ENCODE measurements around the gene C1orf232.

The C1orf232 gene

DNA sequence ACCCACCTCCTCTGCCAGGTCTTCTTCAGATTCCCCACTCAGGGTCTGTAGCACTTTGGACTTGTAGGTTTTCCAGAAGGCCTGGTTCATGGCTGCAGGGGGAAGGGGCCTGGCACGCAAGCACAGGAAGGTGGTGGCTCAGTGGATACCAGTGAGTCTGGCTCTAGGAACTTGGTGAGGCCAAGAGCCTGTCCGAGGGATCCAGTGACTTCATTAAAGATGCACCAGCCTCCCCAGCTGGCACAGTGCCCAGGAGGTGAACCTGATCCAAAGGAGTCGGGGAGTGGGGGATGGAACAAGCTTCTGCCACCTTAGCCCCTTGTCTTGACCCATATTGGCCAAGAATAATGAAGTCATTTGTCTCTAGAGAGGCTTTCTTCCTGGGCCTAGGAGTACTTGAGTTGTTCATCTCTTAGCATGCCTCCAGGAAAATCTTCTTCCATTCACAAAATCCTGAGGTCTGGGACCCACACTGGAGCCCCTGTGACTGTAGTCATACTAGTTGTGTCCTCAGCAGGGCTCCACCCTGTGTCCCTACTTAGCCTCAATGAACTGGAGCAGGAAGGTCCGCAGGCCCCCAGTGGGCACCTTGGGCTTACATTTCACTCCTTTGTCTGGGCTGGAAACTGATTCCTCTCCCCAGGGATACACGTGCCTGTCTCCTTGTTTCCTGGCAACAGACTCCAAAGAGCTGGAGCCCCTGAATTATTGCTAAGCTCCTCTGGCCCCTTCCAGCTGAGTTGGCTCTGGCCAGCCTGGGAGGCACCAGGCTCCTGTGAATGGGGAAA is at the start of gene C1orf232:
C1orf232 (minus strand) TSS at position 554 of the 788 bp plus-strand sequence; CDS start at position 90, 464 bp downstream.
- no peak for DNase-seq

DNA sequence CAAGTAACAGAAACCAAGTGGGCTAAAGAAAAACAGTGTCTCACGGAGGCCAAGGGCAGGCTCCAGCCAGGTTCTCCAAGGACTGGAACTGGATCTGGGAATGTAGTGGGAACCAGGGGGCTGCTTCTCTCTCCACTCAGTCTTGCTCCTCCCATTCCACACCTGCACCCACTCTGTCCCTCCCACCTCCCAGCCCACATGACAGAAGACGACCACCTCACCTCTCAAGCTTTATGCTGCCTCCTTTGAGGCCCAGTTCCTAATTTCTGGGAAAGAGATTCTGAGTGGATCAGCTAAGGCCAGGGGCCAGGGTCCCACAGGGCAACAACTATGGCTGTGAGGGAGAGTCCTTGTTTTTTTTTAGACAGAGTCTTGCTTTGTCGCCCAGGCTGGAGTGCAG is 46.5 kb upstream of the C1orf232 start:
- no peak for DNase-seq

DNA sequence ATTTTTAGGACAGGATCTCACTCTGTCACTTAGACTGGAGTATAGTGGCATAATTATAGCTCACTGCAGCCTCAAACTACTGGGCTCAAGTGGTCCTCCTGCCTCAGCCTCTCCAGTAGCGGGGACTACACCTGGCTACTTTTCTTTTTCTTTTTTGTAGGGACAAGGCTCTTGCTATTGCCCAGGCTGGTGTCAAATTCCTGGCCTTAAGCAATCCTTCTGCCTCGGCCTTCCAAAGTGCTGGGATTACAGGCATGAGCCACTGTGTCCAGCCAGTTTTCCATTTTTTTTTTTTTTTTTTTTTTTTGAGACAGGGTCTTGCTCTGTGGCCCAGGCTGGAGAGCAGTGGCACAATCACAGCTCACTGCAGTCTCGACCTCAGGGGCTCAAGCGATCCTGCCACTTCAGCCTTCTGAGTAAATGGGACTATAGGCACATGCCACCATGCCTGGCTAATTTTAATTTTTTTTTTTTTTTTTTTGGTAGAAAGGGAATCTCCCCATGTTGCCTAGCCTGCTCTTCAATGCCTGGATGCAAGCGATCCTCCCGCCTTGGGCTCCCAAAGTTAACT is 44.7 kb upstream of the C1orf232 start:
- no peak for DNase-seq

DNA sequence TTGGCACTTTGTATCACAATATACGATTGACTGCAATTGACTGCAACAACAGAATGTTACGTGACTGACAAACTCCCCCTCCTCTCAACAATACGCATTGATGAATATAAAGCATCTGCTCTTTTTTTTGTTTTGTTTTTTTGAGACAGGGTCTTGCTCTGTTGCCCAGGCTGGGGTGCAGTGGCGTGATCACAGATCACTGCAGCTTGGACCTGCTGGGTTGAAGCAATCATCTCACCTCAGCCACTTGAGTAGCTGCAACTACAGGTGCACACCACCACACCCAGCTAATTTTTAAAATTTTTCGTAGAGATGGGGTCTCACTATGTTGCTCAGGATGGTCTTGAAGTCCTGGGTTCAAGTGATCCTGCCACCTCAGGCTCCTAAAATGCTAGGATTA is 44.0 kb upstream of the C1orf232 start:
- DNase-seq: no peak

DNA sequence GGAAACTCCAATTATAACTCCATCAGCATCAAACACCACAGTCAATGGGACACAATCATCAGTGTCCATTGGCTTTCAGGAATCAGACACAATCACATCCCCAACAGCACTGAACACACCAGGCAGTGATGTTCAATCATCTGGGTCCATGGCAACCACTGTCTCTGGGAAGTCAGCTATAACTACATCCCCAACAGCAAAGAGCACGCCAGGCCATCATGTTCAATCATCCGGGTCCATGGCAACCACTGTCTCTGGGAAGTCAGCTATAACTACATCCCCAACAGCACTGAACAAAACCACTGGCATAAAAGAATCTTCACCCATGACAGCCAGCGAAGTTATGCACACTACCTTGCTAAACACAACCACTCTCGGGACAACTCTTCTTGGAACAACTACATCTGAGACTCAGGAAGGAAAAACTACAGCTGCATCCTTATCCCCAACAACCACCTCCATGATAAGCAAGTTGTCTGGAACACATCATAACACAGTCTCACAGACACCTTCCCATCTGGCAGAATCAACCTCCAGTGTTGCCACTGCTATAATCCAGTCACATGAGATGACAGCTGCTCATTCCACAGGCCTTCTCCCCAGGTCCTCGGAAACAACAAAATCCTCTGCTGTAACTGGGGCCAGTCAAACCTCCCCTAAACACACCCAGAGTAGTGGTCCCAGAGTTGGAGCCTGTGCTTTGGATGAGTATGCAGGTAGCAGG is 41.5 kb upstream of the C1orf232 start:
- no peak for DNase-seq

DNA sequence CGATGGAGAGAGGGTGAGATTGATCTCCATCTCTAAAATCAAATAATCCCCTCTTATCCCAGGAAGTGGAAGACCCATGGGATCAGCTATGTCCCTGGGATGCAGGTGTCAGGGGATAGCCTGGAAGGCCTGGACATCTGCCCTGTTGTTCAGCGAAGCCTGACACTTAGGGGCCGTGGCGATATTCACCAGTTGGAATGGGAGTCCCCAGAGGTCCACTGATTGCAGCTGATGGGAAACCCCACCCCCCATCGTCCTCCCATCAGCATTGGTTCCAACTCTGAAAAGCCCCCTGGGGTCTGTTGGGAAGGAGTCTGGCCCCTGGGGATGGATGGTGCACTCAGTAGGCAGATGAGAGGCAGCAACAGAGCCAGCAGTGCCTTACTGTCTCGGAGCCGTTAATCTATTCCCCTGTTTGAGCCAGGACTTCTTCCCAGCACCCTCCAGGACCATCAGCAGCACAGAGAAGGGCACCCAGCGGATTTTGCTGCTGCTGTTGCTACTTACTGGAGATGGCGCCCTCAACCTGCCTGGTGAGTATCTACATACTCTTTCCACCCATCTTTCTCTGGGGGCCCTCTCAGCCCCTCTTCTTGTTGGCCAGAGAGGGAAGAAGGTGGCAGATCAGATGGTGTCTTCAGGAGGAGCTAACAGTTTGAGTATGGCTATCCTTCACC is 35.0 kb upstream of the C1orf232 start:
- no peak for DNase-seq

DNA sequence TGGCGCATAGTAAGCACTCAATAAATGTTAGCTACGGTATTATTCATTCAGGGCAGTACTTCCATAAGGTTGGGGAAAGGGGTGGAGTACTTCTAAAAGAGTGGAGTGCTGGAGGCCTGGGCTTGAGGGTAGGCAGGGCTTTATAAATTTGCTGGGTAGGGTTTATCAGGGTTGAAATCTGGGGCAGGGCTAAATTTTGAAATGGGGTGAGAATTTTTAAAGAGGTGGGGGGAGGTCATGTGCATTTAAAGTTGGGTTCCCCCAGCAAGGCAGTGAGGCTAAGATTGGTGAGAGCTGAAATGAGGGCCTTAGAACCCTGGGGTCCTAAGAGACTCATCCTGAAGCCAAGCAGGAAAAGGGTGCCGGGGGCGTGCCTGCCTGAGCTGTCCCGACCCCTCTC is 31.6 kb upstream of the C1orf232 start:
- DNase-seq: no peak

DNA sequence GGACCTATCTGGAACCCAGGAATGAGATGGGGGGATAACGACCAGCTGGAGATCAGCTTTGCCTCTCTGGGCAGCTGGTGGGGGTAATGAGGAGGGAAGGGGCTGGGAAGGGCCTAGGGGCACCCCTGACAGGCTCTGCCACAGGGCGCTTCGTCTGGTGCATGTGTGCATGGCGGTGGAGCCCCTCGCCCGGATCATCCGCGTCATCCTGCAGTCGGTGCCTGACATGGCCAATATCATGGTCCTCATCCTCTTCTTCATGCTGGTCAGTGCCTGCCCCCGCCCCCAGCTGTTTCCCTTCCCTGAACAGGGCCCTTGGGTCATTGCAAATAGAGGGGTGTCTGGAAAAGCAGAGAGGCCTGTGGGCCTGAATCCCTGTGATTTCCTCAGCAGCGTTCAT is 29.1 kb upstream of the C1orf232 start:
- no peak for DNase-seq

DNA sequence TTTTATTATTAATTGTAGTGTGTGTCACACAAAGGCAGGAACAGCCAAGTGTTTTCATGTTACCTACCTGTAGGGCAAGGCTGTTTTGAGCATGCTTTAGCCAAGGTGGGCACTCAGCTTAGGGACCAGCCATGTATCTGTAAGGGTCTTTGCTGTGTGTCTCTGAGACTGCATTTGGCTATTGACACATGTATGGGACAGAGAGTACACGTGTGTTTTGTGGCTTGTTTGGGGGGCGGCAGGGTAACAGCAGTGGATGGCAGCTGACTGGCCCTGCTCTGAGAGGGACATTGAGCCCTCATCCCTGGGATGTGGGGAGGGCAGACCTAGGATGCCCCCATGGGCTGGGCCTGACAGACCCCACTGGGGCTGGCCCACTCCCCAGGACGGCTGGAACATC is 28.5 kb upstream of the C1orf232 start:
- DNase-seq: no peak

DNA sequence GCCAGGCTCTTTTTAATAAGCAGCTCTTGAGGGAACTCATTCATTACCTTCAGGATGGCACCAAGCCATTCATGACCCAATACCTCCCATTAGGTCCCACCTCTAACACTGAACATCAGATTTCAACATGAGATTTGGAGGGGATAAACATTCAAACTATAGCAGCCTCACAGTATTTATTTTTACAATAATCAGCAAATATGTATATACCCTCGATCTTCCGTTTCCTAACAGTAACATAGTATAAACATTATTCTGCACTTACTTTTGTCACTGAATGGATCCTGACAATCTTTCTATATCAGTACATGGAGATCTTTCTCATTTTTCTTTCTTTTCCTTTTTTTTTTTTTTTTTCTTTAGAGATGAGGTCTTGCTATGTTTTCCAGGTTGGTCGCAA is 27.0 kb upstream of the C1orf232 start:
- DNase-seq: no peak

DNA sequence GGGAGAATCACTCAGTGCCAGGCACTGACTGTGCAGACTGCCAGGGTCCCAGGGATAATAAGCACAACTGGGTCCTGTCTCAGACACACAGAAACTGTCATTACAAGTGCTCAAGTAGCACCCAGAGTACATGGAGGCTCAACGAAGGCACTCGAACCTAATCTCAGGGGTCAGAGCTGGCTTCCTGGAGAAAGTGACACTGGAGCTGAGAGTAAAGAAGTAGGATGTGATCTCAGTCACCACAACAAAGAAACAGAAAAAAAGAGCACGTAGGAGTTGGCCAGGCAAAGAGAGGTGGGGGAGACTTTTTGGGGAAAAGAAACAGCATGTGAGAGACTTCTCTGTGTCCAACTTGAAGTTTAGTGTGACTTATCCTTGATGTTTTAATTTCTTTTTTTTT is 23.0 kb upstream of the C1orf232 start:
- no peak for DNase-seq

DNA sequence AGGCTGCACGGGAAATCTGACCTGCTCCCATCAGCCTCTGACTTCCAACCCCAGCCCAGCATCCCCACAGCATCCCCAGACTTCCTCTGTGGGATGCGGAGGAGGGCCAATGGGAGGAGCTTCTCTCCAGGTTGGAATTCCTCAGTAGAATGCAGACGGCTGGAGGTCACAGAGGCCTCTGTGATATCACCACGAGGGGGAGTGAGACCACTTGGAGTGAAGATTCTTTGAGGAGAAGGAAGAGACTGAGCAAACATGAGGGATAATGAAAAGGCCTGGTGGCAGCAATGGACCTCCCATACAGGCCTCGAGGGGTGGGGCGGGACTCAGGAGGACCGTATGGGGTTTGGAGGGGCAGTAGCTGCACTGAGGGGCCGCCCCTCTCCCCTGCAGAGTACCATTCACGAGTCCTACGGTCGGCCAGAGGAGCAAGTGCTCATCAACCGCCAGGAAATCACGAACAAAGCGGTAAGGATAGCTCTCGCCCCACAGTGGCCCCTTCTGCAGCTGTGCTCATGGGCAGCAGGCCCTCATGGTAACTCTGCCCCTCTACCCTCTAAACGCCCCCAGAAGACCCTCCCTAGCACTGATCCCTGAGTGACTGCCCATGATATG is 21.7 kb upstream of the C1orf232 start, which contains the start of gene CATSPER4:
CATSPER4 (plus strand) TSS at position 230 of the 615 bp plus-strand sequence; CDS start at position 256, 26 bp downstream.
- no peak for DNase-seq

DNA sequence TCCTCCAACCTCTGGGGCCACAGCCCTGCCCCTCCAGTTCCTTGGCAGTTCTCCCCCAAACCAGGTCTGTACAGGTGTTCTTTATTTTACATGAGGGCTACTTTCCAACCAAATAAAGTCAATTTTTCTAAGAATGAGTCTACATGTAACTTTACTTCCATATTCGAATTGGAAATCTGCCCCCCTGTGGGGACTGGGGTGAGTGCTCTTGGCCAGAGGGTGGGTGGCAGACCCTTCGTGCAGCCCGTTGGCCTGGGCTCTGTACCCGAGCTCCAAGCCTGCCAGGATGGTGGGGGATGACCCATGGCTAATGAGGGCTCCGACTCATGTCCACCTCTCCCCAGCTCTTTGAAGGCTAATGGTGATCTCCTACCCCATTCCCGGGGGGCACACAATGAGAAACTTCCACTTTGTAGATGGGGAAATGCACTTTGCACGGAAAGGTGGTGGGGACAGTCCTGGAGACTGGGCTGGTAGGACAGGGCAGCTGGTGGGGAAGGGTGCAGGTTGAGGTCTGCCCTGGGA is 21.1 kb upstream of the C1orf232 start:
- no peak for DNase-seq

DNA sequence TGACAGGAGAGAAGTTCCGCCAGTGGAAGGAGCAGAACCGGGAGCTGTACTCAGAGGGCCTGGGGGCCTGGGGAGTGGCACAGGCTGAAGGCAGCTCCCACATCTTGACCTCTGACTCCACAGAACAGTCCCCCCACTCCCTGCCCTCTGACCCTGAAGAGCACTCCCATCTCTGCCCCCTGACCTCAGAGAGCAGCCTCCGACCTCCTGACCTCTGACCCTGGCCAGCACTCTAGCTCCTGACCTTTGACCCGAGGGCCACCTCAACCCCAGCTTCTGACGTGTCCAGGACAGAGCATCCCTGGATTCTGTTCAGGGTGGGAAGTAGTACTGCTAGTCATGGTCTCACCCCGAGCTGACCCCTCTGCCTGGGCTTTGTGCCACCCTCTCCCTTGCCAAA is 20.6 kb upstream of the C1orf232 start:
- no peak for DNase-seq

DNA sequence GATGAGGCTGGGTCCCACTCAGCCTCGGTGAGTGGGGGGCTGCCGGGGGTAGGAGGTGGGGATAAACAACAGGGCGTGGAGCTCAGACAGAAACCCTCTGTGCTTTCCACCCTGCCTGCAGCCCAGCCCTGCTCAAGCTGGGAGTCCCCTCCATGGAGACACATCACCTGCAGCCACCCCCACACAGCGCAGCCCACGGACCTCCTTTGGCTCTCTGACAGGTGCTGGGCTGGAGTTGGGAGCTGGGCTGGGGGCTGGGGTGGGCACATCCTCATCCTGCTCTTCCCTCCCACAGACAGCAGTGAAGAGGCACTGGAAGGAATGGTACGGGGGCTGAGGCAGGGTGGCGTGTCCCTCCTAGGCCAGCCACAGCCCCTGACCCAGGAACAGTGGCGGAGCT is 19.7 kb upstream of the C1orf232 start:
- no peak for DNase-seq

DNA sequence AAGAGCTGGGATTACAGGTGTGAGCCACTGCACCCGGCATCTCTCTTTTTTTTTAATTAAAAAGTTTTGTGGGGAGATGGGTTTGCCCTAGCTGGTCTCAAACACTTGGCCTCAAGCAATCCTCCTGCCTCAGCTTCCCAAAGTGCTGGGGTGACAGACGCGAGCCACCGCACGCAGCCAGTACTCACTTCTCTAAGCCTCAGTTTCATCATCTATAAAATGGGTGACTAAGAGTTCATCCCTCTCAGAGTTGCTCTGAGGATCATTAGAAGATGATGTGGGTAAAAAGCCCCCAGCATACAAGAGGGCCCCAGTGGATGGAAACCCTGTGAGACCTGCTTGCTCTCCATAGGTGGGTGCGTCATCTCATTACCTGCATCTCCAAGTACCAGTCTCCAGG is 19.1 kb upstream of the C1orf232 start:
- DNase-seq: no peak

DNA sequence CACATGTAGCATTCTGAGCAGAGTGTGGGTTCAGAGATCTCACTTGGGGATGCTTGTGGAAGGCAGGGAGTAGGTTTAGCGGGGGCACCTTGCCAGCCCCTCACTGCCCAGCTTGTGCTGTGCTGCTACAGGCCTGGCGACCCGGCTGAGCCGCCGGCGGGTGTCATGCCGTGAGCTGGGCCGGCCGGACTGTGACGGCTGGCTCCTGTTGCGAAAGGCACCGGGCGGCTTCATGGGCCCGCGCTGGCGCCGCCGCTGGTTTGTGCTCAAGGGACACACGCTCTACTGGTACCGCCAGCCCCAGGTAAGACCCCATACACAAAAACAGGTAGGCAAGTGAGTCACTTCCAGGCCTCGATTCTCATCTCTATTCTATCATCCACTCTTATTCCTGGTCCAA is 16.1 kb upstream of the C1orf232 start:
- no peak for DNase-seq

DNA sequence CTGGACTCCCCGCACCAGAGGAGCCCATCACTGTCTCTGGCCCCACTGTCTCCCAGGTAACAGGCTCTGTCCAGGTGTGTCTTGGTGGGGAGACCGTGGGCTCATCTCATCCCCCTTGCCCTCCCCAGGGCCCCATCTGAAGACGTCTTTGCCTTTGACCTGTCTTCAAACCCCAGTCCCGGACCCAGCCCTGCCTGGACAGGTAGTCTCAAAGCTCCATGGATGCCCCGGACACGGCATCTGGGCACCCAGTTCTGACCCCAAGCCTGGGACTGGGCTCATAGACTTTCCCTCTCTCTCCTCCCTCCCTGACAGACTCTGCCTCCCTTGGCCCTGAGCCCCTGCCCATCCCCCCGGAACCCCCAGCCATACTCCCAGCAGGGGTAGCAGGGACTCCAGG is 15.3 kb upstream of the C1orf232 start:
- DNase-seq: no peak

DNA sequence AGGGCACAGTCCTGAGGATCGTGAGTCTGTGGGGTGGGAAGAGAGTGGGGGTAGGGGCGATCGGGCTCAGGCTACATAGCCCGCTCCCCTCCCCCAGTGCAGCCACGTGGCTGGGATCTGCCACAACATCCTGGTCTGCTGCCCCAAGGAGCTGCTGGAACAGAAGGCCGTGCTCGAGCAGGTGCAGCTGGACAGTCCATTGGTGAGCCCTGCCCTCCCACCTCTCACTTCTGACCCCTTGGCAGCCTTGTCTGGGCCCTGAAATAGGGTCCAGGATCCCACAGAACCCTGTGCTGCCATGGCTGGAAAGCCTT is 13.6 kb upstream of the C1orf232 start:
- DNase-seq: no peak

DNA sequence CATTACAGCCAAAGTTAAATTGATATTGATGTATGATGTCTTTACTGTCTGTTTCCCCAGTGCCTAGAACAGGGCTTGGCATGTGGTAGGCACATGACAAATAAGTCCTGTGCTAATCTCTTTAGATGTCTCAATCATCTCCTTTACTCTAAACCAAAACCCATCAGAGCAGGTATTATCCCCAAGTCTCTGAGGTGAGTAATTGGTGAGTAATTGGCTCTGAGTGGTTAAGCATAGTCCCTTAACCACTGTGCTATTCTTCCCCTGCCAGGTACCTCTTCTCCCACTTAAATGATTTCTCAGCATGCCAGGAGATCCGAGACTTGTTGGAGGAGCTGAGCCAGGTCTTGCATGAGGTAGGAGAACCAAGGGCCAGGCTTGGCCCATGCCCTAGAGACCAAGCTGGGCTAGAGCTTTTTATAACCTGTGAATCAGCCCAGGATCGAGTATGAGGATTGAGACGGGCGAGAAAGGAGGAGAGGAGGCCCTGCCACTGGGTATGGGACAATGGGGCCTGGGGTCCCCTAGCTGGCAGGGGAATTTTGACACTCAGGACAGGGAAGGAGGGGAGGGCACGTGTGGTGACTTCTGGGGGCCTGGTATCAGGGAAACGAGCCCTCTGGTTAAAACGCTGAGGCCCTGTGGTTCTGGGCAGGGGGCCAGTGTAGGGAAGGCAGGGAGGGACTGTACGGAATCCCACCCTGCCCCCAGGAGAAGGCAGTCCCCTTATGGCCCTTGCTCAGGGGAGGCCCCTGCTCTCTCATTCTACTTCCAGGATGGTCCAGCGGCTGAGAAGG is 13.0 kb upstream of the C1orf232 start:
- no peak for DNase-seq

DNA sequence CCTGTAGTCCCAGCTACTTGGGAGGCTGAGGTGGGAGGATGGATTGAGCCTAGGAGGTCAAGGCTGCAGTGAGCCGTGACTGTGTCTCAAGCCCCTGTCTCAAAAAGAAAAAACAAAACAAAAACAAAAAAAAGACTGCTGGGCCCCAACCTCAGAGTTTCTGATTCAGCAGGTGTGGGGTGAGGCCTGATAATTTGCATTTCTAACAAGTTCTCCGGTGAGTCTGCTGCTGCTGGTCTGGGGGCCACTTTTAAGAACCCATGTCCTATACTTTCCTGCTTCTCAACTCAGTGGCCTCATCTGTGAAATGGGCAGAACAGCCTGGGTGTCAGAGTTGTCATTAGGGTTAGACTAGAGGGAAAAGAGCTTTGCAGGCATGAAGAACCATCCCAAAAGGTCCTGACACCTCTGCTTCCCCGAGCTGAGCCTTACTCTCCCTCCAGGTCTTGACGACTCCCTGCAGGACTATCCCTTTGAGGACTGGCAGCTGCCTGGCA is 11.3 kb upstream of the C1orf232 start:
- DNase-seq: no peak

DNA sequence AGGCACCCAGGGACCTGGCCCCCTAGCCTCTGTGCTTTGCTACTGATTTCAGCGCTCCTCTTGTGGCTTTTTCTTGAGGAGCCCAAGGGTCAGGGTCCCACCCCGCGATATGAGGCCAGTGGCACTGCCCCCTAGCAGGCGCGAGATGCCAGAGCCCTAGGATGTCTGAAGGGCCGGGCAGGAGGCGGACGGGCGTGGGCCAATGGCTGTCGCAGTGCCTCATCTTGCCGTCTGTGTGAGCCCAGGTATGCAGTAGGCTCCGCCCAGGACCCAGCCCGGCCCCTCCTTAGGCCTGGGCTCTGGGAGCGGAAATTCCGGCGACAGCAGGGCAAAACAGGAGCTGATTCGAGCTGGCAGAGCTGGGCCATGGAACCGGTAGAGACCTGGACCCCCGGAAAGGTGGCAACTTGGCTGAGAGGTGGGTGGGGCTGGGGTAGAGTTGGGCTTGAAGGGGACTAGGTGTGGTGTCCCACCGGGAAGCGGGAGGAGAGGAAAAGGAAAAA is 8.5 kb upstream of the C1orf232 start, which contains the start of gene CNKSR1:
CNKSR1 (plus strand) TSS at position 310 of the 503 bp plus-strand sequence; CDS start at position 367, 57 bp downstream.
- DNase-seq: no peak

Data from GOT3 (cell line).